Measurements from ENCODE around the gene MAST4.

GRCh38 chr5:66828046-66828547 lies 231.9 kb downstream of the MAST4 start:
- TF ChIP-seq CTCF (IDR thresholded peaks at IDR 0.05), result no peak
- TF ChIP-seq POLR2A (IDR thresholded peaks at IDR 0.05), result no peak

Measured in uterus (tissue), 2 donors.